Keratinocyte (primary cell): ENCODE results near the gene MLPH.

ENCODE experiments used
- EZH2 ChIP-seq: IDR thresholded peaks from one replicate; pipeline ENCODE4 v1.6.1; 2012; ENCODE audit warnings: inconsistent platforms, mild to moderate bottlenecking, low read length, moderate library complexity
- TF ChIP-seq, protein P1 (sequence below), 3 experiments: IDR thresholded peaks in 1 of 3; conservative IDR thresholded peaks in 1 of 3; optimal IDR thresholded peaks in 1 of 3; 2 replicates in 2 of 3; 3 replicates in 1 of 3; pipeline versions ENCODE3 to v1.5.1; 2011; ENCODE audit warnings: low read length in 3 of 3, mild to moderate bottlenecking in 3 of 3, moderate library complexity in 2 of 3, control low read depth in 1 of 3, inconsistent platforms in 1 of 3; ENCODE audit not compliant: insufficient read depth in 2 of 3; ENCODE audit errors: extremely low read depth in 1 of 3

DNA sequence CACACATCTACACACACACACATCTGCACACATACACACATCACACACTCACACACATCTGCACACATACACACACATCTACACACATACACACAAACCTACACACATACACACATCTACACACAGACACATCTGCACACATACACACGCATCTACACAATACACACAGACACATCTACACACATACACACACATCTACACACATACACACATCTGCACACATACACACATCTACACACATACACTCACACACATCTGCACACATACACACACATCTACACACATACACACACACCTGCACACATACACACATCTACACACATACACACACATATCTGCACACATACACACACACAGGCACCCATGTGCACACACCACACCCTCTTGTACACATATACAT, 78.9 kb downstream of the MLPH start:
- TF ChIP-seq, protein P1, sequence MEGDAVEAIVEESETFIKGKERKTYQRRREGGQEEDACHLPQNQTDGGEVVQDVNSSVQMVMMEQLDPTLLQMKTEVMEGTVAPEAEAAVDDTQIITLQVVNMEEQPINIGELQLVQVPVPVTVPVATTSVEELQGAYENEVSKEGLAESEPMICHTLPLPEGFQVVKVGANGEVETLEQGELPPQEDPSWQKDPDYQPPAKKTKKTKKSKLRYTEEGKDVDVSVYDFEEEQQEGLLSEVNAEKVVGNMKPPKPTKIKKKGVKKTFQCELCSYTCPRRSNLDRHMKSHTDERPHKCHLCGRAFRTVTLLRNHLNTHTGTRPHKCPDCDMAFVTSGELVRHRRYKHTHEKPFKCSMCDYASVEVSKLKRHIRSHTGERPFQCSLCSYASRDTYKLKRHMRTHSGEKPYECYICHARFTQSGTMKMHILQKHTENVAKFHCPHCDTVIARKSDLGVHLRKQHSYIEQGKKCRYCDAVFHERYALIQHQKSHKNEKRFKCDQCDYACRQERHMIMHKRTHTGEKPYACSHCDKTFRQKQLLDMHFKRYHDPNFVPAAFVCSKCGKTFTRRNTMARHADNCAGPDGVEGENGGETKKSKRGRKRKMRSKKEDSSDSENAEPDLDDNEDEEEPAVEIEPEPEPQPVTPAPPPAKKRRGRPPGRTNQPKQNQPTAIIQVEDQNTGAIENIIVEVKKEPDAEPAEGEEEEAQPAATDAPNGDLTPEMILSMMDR (optimal IDR thresholded peaks at IDR 0.05 in 1 of 3, IDR thresholded peaks at IDR 0.05 in 1 of 3, conservative IDR thresholded peaks at IDR 0.05 in 1 of 3; ENCODE audit: extremely low read depth in 1 of 3, insufficient read depth in 2 of 3, low read length in 3 of 3) = no peak
- TF ChIP-seq EZH2 = no peak
